Transverse colon (tissue), 4 donors: ENCODE measurements around the gene WNT11. TPM values are rescaled to one million over a fixed set of nuclear protein-coding genes. Genes with fewer than 3 reads are reported as not detected.

Source experiments
- DNase-seq: peaks from one replicate; pipeline ENCODE4 v3.0.0-alpha.2; 2019
- H3K27ac ChIP-seq, 4 donors: fragments of 200-600 bp; sonication (generic); 2 replicates each; pipeline ENCODE4 v1.5.1; 2016 to 2018; ENCODE audit warnings: inconsistent platforms in 4 of 4
- H3K27me3 ChIP-seq: fragments of 200-600 bp; sonication (generic); 2 replicates; pipeline ENCODE4 v1.5.1; 2017; ENCODE audit warnings: inconsistent platforms
- H3K36me3 ChIP-seq, 4 donors: fragments of 200-600 bp; sonication (generic); 2 replicates each; pipeline ENCODE4 v1.5.1; 2017 to 2019; ENCODE audit warnings: inconsistent platforms in 4 of 4
- H3K4me1 ChIP-seq, 4 donors: fragments of 200-600 bp; sonication (generic); 2 replicates each; pipeline ENCODE4 v1.5.1; 2017 to 2020; ENCODE audit warnings: inconsistent platforms in 4 of 4
- H3K4me3 ChIP-seq, 4 donors: fragments of 200-600 bp; sonication (generic); 1 replicate in 1 of 4; 2 replicates in 3 of 4; pipeline versions ENCODE4 v1.5.1 to v1.6.1; 2017 to 2019; ENCODE audit warnings: inconsistent platforms in 4 of 4
- H3K9me3 ChIP-seq, 2 donors: fragments of 200-600 bp; sonication (generic); 2 replicates each; pipeline ENCODE4 v1.5.1; 2017 to 2019; ENCODE audit warnings: inconsistent platforms in 2 of 2
- CTCF ChIP-seq, 5 experiments: fragments of 200-600 bp in 3 of 5; fragments of 450-650 bp in 2 of 5; sonication (generic) in 3 of 5; IDR thresholded peaks; 1 replicate in 2 of 5; 2 replicates in 3 of 5; pipeline ENCODE4 v1.5.1; 2016 to 2017; ENCODE audit warnings: antibody characterized with exemption in 5 of 5, inconsistent platforms in 3 of 5, mild to moderate bottlenecking in 2 of 5, moderate library complexity in 1 of 5
- EP300 ChIP-seq: sonication (generic); formaldehyde crosslinking; IDR thresholded peaks from one replicate; pipeline ENCODE4 v1.6.1; 2017; ENCODE audit warnings: antibody characterized with exemption, low read depth
- POLR2A ChIP-seq: fragments of 450-650 bp; IDR thresholded peaks from one replicate; pipeline ENCODE4 v1.6.1; 2016; ENCODE audit warnings: antibody characterized with exemption, mild to moderate bottlenecking, moderate library complexity
- POLR2AphosphoS5 ChIP-seq, 3 donors: sonication (generic); formaldehyde crosslinking; IDR thresholded peaks; one replicate each; pipeline ENCODE4 v1.6.1; 2016; ENCODE audit warnings: antibody characterized with exemption in 3 of 3
- WGBS, 2 donors: methylation state at CpG; one replicate each; pipeline ENCODE4 v1.1.5; 2018; ENCODE audit warnings: low coverage in 1 of 2; 5-methylcytosine and 5-hydroxymethylcytosine counted together
- in situ Hi-C, 4 donors: fragments of 200-750 bp; cut with MboI; loops; one replicate each; pipeline versions ENCODE4 v1.15.0 to v1.15.1; 2017; ENCODE audit warnings: low sequenced_read_pairs in 3 of 4, low pct_ligation_motif_present in 1 of 4, low pct_unique_long_range_greater_than_20kb in 1 of 4
- intact Hi-C: fragments of 100-400 bp; cut with DNase I; formaldehyde crosslinking; loops from one replicate; pipeline ENCODE4 v1.15.1; 2023; ENCODE audit warnings: low total_unique reads
- total RNA-seq, 4 donors: library from RNA; depleted of rRNA; stranded (reverse); fragments of >200 nt; gene quantifications; one replicate each; pipeline ENCODE4 v1.1.0, GENCODE V29; 2016

The WNT11 gene
- total RNA-seq, 4 donors from 2014 or later: 2.4 to 14.6 (median 9.9) TPM

GRCh38 chr11:76237914-76238313, 31.6 kb upstream of the WNT11 start:
- intact Hi-C loops: no loop called here
- in situ Hi-C loops: no loop called here
- DNase-seq: no peak
- Histone ChIP-seq H3K9me3 (no peaks in the 10 kb centered on the region), H3K36me3 (no peaks in the 10 kb centered on the region), H3K27ac (no peak overlapping the region), H3K4me1 (peaks cover 4 to 16% (median 10%) of the 10 kb centered on the region in 4 donors), H3K27me3 (no peaks in the 10 kb centered on the region), H3K4me3 (no peak overlapping the region)
- TF ChIP-seq POLR2AphosphoS5 (IDR thresholded peaks at IDR 0.05): no peak
- TF ChIP-seq CTCF (IDR thresholded peaks at IDR 0.05): no peak
- TF ChIP-seq POLR2A: no peak
- TF ChIP-seq EP300: no peak

GRCh38 chr11:76237000-76237649, 30.8 kb upstream of the WNT11 start:
- WGBS, 2 donors: 79 to 85% methylated on average over 6 to 8 of the region's 8 CpGs
- H3K36me3 ChIP-seq: no peaks in the 10 kb centered on the region
- no peak overlapping the region for H3K4me3 ChIP-seq
- in situ Hi-C loops (no loop called here), intact Hi-C loops (no loop called here)
- no peaks in the 10 kb centered on the region for H3K27me3 ChIP-seq
- H3K27ac ChIP-seq: peak overlapping the region in 1 of 4 donors; percentile 93
- H3K4me1 ChIP-seq: peaks cover 4 to 20% (median 10%) of the 10 kb centered on the region in 4 donors
- no peak for TF ChIP-seq POLR2AphosphoS5 (IDR thresholded peaks at IDR 0.05)
- TF ChIP-seq EP300: no peak
- TF ChIP-seq POLR2A: no peak
- no peak for TF ChIP-seq CTCF (IDR thresholded peaks at IDR 0.05)
- no peaks in the 10 kb centered on the region for H3K9me3 ChIP-seq
- no peak for DNase-seq

- intact Hi-C loops (no loop called here), in situ Hi-C loops (no loop called here)
- 7 to 13% methylated on average over 3 to 44 of the region's 44 CpGs for WGBS, 2 donors
- H3K36me3 ChIP-seq: no peaks in the 10 kb centered on the region
- peak overlapping the region; percentile 82 to 93 (median 85) for H3K27ac ChIP-seq
- H3K4me1 ChIP-seq: peaks cover 4 to 26% (median 12%) of the 10 kb centered on the region in 4 donors
- no peaks in the 10 kb centered on the region for H3K27me3 ChIP-seq
- peak overlapping the region; percentile 46 to 84 (median 68) for H3K4me3 ChIP-seq
- no peak for TF ChIP-seq CTCF (IDR thresholded peaks at IDR 0.05)
- TF ChIP-seq EP300: no peak
- no peak for TF ChIP-seq POLR2A
- no peak for TF ChIP-seq POLR2AphosphoS5 (IDR thresholded peaks at IDR 0.05)
- DNase-seq: peak; percentile 63
- no peaks in the 10 kb centered on the region for H3K9me3 ChIP-seq
These were observed 30.0 kb upstream of the WNT11 start for GRCh38 chr11:76236092-76236999.
